ENCODE results near the gene IGSF22. TPM values are rescaled to one million over a fixed set of nuclear protein-coding genes. Genes with fewer than 3 reads are reported as not detected.

The IGSF22 gene
- total and polyA plus RNA-seq, 8 donors = 0.16 to 1.2 (median 0.69) TPM

- no peaks in the 10 kb centered on the region for H3K27me3 ChIP-seq
- H3K9me3 ChIP-seq = no peaks in the 10 kb centered on the region
- ATAC-seq (peak in 3 of 4 donors; percentile 70 to 88 (median 82)), DNase-seq (peak in 3 of 6 donors; percentile 50 to 85 (median 64)), FAIRE-seq (no peak)
- no peaks in the 10 kb centered on the region for H3K36me3 ChIP-seq
- peak; percentile 90 to 96 (median 93) for TF ChIP-seq CTCF (IDR thresholded peaks at IDR 0.05)
- intact Hi-C loops (cut with DNase I) = loop anchor here in 1 of 3 donors (10.0 kb wide), 1 partner anchor 177 kb away; no protein-coding TSS in a partner anchor
- no peak overlapping the region for H3K27ac ChIP-seq
- 53 to 66% methylated on average over 11 of the region's 11 CpGs for WGBS, 2 donors
- no peak overlapping the region for H3K4me3 ChIP-seq
- no peaks in the 10 kb centered on the region for H3K4me1 ChIP-seq
Measured at GRCh38 chr11:18731949-18732821, 6.2 kb upstream of the IGSF22 start.

- WGBS, 2 donors = 76 to 85% methylated on average over 2 of the region's 2 CpGs
- FAIRE-seq (no peak), DNase-seq (no peak), ATAC-seq (no peak)
- no peaks in the 10 kb centered on the region for H3K27me3 ChIP-seq
- TF ChIP-seq CTCF (IDR thresholded peaks at IDR 0.05) = no peak
- no peak overlapping the region for H3K4me3 ChIP-seq
- intact Hi-C loops (cut with DNase I) = loop anchor here in 1 of 3 donors (10.0 kb wide), 1 partner anchor 177 kb away; no protein-coding TSS in a partner anchor
- H3K4me1 ChIP-seq = no peaks in the 10 kb centered on the region
- no peaks in the 10 kb centered on the region for H3K36me3 ChIP-seq
- no peaks in the 10 kb centered on the region for H3K9me3 ChIP-seq
- H3K27ac ChIP-seq = no peak overlapping the region
Measured at GRCh38 chr11:18731441-18731840, 5.5 kb upstream of the IGSF22 start.

- Histone ChIP-seq H3K4me3 (no peak overlapping the region), H3K27ac (no peak overlapping the region), H3K27me3 (no peaks in the 10 kb centered on the region), H3K36me3 (no peaks in the 10 kb centered on the region), H3K4me1 (no peaks in the 10 kb centered on the region), H3K9me3 (no peaks in the 10 kb centered on the region)
- TF ChIP-seq CTCF (IDR thresholded peaks at IDR 0.05) = no peak
- 85 to 90% methylated on average over 9 of the region's 9 CpGs for WGBS, 2 donors
- FAIRE-seq (no peak), ATAC-seq (no peak), DNase-seq (no peak)
- intact Hi-C loops (cut with DNase I) = loop anchor here in 1 of 3 donors (10.0 kb wide), 1 partner anchor 175 kb away; no protein-coding TSS in a partner anchor
Measured at GRCh38 chr11:18730020-18730419, 4.0 kb upstream of the IGSF22 start.

GRCh38 chr11:18729426-18729825 lies 3.4 kb upstream of the IGSF22 start:
- 76 to 81% methylated on average over 16 of the region's 16 CpGs for WGBS, 2 donors
- H3K9me3 ChIP-seq = no peaks in the 10 kb centered on the region
- FAIRE-seq (no peak), ATAC-seq (no peak), DNase-seq (no peak)
- TF ChIP-seq CTCF (IDR thresholded peaks at IDR 0.05) = no peak
- H3K27ac ChIP-seq = no peak overlapping the region
- intact Hi-C loops (cut with DNase I) = no loop called here
- H3K36me3 ChIP-seq = no peaks in the 10 kb centered on the region
- no peaks in the 10 kb centered on the region for H3K27me3 ChIP-seq
- no peak overlapping the region for H3K4me3 ChIP-seq
- no peaks in the 10 kb centered on the region for H3K4me1 ChIP-seq

GRCh38 chr11:18728658-18729057 lies 2.7 kb upstream of the IGSF22 start:
- WGBS, 2 donors = 91 to 94% methylated on average over 13 of the region's 13 CpGs
- FAIRE-seq = no peak
- Histone ChIP-seq H3K4me1 (no peaks in the 10 kb centered on the region), H3K27ac (no peak overlapping the region), H3K36me3 (no peaks in the 10 kb centered on the region), H3K4me3 (no peak overlapping the region), H3K9me3 (no peaks in the 10 kb centered on the region), H3K27me3 (no peaks in the 10 kb centered on the region)
- no peak for ATAC-seq
- intact Hi-C loops (cut with DNase I) = no loop called here
- TF ChIP-seq CTCF (IDR thresholded peaks at IDR 0.05) = no peak
- no peak for DNase-seq
